D721Med (cell line): ENCODE data around the gene MED20.

Source experiments
- DNase-seq: peaks from one replicate; pipeline ENCODE4 v3.0.0; 2011; ENCODE audit warnings: low spot score; ENCODE audit not compliant: insufficient read length
- FAIRE-seq: peaks from 2 replicates; lab custom pipeline; 2011; peaks lifted over from hg19 to GRCh38; lab: Jason Lieb, UNC
- TF ChIP-seq, protein P1 (sequence below): IDR thresholded peaks from 2 replicates; pipeline ENCODE4 v1.5.1; 2012; ENCODE audit warnings: mild to moderate bottlenecking, control low read depth; ENCODE audit not compliant: insufficient read depth; ENCODE audit errors: missing control alignments

Gene MED20

GRCh38 chr6:41900861-41901260 is 20.1 kb downstream of the MED20 start:
- DNase-seq: no peak
- TF ChIP-seq, protein P1, sequence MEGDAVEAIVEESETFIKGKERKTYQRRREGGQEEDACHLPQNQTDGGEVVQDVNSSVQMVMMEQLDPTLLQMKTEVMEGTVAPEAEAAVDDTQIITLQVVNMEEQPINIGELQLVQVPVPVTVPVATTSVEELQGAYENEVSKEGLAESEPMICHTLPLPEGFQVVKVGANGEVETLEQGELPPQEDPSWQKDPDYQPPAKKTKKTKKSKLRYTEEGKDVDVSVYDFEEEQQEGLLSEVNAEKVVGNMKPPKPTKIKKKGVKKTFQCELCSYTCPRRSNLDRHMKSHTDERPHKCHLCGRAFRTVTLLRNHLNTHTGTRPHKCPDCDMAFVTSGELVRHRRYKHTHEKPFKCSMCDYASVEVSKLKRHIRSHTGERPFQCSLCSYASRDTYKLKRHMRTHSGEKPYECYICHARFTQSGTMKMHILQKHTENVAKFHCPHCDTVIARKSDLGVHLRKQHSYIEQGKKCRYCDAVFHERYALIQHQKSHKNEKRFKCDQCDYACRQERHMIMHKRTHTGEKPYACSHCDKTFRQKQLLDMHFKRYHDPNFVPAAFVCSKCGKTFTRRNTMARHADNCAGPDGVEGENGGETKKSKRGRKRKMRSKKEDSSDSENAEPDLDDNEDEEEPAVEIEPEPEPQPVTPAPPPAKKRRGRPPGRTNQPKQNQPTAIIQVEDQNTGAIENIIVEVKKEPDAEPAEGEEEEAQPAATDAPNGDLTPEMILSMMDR: no peak
- FAIRE-seq: no peak

DNA sequence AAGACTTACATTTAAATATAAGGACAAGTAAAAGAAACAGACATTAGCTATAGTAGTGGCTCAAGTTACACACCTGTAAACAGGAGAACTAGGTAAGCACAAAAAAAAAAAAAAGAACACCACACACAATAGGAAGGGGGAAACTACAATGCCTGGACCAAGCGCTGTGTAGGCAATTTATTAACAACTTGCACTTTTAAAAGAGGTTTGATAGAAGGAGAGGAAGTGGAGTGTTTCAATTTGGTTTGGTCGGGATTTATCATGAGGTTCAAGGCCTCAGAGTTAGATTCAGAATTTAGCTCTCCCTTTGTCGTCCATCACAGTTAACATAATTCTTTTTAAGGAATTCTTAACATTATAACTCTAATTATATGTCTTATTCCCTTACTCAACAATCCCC is 24.7 kb downstream of the MED20 start:
- TF ChIP-seq, protein P1: no peak

DNA sequence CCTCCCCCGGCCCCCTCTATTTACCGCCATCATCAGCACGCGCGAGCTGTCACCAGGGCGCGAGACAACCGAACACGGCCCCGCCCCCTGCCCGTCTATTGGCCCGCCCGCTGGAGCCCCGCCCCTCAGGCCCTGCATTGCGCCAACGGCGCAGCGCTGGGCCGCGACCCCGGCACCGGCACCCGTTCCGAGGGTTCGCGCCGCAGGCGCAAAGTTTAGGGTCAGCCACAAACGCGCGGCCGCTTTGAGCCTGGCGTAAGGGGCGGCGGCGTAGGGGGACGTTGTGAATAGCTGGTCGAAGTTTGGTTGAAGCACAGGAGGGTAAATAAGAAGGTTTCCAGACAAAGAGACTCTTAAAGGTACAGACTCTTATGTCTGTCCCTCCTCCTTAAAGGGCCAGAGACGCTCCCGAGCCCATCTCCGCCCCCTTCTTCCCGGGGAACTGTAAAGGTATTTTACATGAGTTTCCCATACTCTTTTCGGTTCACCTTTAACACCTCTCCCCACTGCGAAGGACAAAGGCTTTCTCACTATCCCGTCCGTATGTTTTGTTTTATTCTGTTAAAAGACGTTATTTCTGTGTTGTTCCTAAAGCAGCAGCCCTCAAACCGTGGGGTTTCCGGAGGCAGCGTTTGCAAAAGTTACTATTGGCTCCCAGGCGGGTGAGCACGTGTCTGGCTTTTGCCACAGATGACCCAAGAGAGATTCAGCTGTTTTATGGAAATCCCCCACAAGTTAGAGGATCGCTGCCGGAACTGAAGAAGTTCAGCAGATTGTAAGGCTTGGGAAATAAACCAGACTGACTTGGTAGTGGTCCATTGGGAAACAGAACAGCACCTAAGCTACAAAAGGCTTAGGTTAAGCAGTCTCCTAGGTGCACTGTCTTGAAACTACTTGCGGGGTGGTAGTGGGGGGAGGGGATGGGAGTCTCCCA is 25.4 kb downstream of the MED20 start, which contains the start of gene USP49:
USP49 (minus strand) TSS at position 76 of the 934 bp plus-strand sequence. CDS start 88,392 bp downstream, outside the sequence.
- FAIRE-seq: no peak
- TF ChIP-seq, protein P1: no peak
- peak; percentile 52 for DNase-seq

More for the DNA sequence above, 24.7 kb downstream of the MED20 start:
- FAIRE-seq: no peak
- no peak for DNase-seq

- no peak for FAIRE-seq
- no peak for DNase-seq
- TF ChIP-seq, protein P1: no peak
Observed at GRCh38 chr6:41894366-41895299, 26.3 kb downstream of the MED20 start.

DNA sequence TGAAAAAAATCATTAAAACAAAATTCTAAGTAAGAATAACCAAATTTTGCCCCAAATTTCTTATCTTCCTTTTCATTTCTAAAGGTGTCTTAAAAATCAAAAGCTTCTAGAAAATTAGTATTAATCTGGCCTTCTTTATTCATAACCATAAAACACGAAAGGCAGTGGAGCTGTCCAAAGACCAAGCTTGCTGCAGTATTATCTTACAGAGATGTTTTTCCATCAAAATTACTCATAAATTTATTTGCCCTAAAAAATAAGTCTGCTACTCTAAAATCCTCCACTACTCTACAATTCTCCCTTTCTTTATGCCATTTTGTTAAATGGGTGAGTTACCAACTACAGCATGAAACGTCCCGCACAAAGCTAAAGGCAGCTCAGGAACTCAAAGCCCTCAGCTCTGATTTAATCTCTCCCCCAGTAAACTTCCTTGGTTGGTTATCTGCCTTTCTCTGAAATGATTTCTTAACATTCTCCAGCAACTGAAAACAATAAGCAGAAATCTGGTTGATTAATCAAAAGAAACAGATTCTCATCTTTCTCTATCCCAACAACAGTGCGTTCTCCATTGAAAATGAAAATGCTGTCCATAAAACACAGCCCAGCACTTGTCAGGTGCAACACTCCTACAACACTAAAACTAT is 27.9 kb downstream of the MED20 start:
- TF ChIP-seq, protein P1: no peak
- no peak for FAIRE-seq

GRCh38 chr6:41887331-41887751 is 33.6 kb downstream of the MED20 start:
- TF ChIP-seq, protein P1: no peak
- DNase-seq (no peak), FAIRE-seq (no peak)

More for the DNA sequence above, 27.9 kb downstream of the MED20 start:
- no peak for DNase-seq
